ENCODE data around the gene PTPDC1. TPM values are rescaled to one million over a fixed set of nuclear protein-coding genes. Genes with fewer than 3 reads are reported as not detected.
"Not testable (repeated sequence)": the region's sequence is repeated elsewhere in the genome, so short reads cannot be mapped to it uniquely, and the experiment has no call there.

The PTPDC1 gene
- total and polyA plus RNA-seq, 12 donors: 5.3 to 14.7 (median 9.5) TPM

DNA sequence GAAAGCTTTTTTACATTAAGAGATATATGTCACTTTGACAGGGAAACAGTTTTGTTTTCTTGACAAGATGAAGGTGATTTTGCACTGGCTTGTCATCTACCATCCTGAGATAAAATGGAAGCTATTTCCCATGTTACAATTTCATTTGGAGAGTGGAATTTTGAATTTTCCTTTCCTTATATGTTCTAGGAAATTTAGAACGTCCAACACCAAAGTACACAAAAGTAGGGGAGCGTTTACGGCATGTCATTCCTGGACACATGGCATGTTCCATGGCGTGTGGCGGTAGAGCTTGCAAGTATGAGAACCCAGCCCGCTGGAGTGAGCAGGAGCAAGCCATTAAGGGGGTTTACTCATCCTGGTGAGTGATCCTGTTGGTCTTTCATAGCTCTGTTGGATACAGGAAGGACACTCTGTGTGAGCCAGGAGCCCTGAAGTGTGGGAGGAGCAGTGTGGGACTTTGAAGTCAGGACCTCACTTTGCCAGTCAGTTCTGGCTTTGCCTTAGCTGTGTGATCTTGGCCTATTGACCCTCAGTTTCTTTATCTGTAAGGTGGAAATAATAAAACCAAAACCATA lies 887 bp downstream of the PTPDC1 start:
- Histone ChIP-seq H3K36me3 (peaks cover 0 to 13% (median 0%) of the 10 kb centered on the region in 9 donors), H3K9me3 (no peaks in the 10 kb centered on the region), H3K4me3 (no peak overlapping the region), H3K27ac (no peak overlapping the region), H3K4me1 (peaks cover 0 to 62% (median 32%) of the 10 kb centered on the region in 9 donors), H3K27me3 (no peaks in the 10 kb centered on the region)
- TF ChIP-seq, protein P1, sequence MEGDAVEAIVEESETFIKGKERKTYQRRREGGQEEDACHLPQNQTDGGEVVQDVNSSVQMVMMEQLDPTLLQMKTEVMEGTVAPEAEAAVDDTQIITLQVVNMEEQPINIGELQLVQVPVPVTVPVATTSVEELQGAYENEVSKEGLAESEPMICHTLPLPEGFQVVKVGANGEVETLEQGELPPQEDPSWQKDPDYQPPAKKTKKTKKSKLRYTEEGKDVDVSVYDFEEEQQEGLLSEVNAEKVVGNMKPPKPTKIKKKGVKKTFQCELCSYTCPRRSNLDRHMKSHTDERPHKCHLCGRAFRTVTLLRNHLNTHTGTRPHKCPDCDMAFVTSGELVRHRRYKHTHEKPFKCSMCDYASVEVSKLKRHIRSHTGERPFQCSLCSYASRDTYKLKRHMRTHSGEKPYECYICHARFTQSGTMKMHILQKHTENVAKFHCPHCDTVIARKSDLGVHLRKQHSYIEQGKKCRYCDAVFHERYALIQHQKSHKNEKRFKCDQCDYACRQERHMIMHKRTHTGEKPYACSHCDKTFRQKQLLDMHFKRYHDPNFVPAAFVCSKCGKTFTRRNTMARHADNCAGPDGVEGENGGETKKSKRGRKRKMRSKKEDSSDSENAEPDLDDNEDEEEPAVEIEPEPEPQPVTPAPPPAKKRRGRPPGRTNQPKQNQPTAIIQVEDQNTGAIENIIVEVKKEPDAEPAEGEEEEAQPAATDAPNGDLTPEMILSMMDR (IDR thresholded peaks at IDR 0.05): no peak
- DNase-seq: no peak
- intact Hi-C loops (cut with DNase I): loop anchor here in 2 of 10 donors (10.0 kb wide), 2 partner anchors 50 to 80 kb away; no protein-coding TSS in a partner anchor
- WGBS, 2 donors: 91 to 95% methylated on average over 6 of the region's 6 CpGs
- no peak for ATAC-seq

- intact Hi-C loops (cut with DNase I): loop anchor here in 2 of 10 donors (10.0 kb wide), 2 partner anchors 48 to 78 kb away; no protein-coding TSS in a partner anchor
- WGBS, 2 donors: 28 to 40% methylated on average over 3 of the region's 3 CpGs
- ATAC-seq (peak in 4 of 8 donors; percentile 35 to 82 (median 63)), DNase-seq (no peak)
- no peak overlapping the region for H3K27ac ChIP-seq
- peaks cover 0 to 13% (median 0%) of the 10 kb centered on the region in 9 donors for H3K36me3 ChIP-seq
- no peak overlapping the region for H3K4me3 ChIP-seq
- H3K4me1 ChIP-seq: peaks cover 0 to 52% (median 32%) of the 10 kb centered on the region in 9 donors
- H3K9me3 ChIP-seq: no peaks in the 10 kb centered on the region
- H3K27me3 ChIP-seq: no peaks in the 10 kb centered on the region
- TF ChIP-seq, protein P1 (IDR thresholded peaks at IDR 0.05): no peak
Measured at GRCh38 chr9:94086486-94087345, 2.5 kb downstream of the PTPDC1 start.

DNA sequence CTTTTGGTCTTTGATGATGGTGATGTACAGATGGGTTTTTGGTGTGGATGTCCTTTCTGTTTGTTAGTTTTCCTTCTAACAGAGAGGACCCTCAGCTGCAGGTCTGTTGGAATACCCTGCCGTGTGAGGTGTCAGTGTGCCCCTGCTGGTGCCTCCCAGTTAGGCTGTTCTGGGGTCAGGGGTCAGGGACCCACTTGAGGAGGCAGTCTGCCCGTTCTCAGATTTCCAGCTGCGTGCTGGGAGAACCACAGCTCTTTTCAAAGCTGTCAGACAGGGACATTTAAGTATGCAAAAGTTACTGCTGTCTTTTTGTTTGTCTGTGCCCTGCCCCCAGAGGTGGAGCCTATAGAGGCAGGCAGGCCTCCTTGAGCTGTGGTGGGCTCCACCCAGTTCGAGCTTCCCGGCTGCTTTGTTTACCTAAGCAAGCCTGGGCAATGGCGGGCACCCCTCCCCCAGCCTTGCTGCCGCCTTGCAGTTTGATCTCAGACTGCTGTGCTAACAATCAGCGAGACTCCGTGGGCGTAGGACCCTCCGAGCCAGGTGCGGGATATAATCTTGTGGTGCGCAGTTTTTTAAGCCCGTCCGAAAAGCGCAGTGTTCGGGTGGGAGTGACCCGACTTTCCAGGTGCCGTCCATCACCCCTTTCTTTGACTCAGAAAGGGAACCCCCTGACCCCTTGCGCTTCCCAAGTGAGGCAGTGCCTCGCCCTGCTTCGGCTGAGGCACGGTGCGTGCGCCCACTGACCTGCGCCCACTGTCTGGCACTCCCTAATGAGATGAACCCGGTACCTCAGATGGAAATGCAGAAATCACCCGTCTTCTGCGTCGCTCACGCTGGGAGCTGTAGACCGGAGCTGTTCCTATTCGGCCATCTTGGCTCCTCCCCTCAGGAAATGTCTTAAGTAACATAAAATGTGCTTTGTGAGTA lies 10.2 kb downstream of the PTPDC1 start:
- H3K27ac ChIP-seq; H3K4me3 ChIP-seq; H3K9me3 ChIP-seq; intact Hi-C loops (cut with DNase I); H3K27me3 ChIP-seq; DNase-seq; ATAC-seq; H3K4me1 ChIP-seq: not testable (repeated sequence)
- H3K36me3 ChIP-seq: peaks cover 0 to 48% (median 12%) of the 10 kb centered on the region in 9 donors
- 92% methylated on average over 29 to 30 of the region's 33 CpGs for WGBS, 2 donors

DNA sequence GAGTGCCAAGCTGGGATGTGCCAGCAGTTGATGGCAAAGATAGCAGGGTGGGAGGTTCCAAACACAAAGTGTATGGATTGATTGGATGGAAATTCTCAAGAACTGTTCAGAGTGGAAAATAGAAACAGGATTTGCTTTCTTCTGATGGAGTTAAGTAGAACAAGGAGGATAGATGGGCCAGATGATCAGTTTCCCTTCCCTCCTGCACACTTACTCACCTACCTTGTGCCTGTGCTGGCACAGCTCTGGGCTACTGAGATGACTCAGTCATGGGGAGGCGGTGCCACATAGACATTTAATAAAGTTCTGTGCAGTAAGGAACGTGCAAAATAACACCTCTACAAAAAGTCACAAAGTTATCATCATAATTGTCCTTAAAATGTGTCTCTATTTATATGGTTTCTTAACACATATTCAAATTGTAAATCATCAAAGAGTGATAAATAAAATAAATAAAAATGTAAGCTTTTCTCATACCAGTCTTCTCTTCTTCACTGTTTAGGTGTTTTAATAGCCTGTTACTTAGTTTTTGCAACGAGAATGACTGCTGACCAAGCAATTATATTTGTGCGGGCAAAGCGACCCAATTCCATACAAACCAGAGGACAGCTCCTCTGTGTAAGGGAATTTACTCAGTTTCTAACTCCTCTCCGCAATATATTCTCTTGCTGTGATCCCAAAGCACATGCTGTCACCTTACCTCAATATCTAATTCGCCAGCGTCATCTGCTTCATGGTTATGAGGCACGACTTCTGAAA lies 12.7 kb downstream of the PTPDC1 start:
- WGBS, 2 donors: 96 to 97% methylated on average over 9 of the region's 9 CpGs
- H3K36me3 ChIP-seq: peaks cover 0 to 71% (median 12%) of the 10 kb centered on the region in 9 donors
- ATAC-seq: no peak
- H3K27ac ChIP-seq: no peak overlapping the region
- no peak overlapping the region for H3K4me3 ChIP-seq
- no peak for DNase-seq
- no peaks in the 10 kb centered on the region for H3K9me3 ChIP-seq
- TF ChIP-seq, protein P1 (IDR thresholded peaks at IDR 0.05): no peak
- intact Hi-C loops (cut with DNase I): no loop called here
- no peaks in the 10 kb centered on the region for H3K4me1 ChIP-seq
- no peaks in the 10 kb centered on the region for H3K27me3 ChIP-seq
